Measurements from ENCODE around the gene SETMAR.

The SETMAR gene

GRCh38 chr3:4351164-4351855 lies 48.1 kb downstream of the SETMAR start:
- DNase-seq (ENCODE audit: low spot score): peak; percentile 51

- peak; percentile 22 for DNase-seq (ENCODE audit: low spot score)
Measured at GRCh38 chr3:4351872-4352271, 48.7 kb downstream of the SETMAR start.

DNA sequence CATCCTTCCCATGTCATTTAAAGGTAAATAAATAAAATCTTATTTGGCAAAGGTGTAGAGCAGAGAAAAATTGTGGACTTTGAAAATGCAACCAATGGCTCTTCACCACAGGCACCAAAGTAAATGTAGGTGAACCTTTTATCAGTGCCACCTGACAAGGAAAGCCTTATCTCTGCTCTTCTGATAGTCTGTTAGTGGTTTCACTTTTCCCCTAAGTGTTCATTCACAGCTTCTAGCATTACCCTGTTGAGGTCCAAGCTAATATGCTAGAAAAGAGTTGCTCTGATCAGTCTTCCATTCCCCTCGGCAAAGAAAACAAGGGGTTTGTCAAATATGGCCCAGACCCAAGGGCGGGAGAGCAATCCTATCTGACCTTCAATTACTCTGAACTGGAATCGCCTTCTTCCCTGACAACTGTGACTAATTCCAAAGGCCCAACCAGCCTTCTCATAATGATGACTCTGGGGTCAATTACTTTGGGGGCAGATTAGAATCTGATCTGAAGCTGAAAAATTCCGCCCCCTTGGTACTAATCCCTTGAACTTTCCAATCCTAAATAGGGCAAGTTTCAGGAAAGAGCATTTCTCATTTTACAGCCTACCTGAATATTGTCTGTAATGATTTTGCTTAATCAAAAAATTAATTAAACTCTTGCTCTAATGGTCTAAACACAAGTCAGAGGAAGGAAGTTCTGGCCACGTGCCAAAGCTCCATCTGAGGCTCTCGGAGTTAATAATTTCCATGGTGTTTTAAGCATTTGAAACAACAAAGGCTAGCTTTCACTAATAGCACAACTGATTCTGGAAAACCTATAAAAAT lies 52.4 kb downstream of the SETMAR start:
- no peak for DNase-seq (ENCODE audit: low spot score)

GRCh38 chr3:4356220-4356540 lies 53.0 kb downstream of the SETMAR start:
- DNase-seq (ENCODE audit: low spot score): no peak

DNA sequence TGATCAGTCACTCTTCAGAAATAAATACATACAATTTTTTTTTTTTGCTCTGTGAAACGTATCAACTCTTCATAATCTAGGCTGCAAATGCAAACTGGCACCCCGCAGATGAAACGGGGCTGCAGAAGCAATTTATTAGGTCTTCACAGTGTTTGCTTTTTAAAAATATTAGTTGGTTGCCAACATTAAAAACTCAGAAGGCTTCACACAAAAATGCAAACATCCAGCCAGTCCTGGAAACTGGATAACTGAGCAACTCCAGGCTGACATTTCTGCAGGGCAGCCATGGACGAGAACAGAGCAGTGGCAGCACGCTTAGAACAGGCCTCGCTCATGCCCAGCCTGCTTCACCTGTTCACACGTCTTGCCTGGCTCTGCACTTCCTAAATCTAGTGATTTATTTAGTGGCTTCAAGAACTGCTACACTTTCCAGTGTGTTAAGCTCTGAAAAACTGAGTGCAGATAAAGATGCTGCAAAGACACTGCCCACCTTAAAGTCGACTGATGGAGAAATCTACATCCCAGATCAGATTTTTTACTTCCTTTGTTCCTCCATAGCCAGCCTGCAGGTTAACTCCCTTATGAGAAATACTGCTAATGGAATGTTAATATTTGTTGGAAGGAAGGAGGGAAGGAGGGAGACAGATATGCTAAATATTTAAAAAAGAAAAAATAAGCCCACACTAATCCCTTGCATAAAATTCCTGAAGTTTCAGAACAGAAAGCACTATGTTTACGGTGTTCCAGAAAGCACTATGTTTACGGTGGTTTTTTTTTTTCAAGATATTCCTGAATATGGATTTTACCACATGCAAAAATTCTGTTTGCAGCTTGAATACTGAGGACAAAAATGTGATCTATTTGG lies 53.6 kb downstream of the SETMAR start:
- DNase-seq (ENCODE audit: low spot score): no peak

DNA sequence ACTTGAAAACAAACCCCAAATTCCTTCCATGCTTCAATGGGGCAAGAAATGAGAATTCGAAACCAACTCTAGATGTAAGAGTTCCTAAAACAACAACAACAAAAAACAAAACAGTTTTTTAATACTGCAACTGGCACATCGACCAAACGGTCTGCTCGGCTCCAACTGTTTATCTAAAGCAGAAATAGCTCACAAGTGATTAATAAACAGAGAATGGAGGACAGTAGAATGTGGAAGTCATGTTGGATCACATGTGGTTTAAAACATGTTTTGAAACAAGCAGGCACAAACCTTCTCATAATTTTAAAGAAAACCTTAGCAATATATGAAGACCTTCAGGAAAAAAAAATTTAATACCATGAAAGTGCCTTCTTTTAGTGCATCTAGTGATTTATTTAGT lies 55.1 kb downstream of the SETMAR start:
- DNase-seq (ENCODE audit: low spot score): no peak

DNA sequence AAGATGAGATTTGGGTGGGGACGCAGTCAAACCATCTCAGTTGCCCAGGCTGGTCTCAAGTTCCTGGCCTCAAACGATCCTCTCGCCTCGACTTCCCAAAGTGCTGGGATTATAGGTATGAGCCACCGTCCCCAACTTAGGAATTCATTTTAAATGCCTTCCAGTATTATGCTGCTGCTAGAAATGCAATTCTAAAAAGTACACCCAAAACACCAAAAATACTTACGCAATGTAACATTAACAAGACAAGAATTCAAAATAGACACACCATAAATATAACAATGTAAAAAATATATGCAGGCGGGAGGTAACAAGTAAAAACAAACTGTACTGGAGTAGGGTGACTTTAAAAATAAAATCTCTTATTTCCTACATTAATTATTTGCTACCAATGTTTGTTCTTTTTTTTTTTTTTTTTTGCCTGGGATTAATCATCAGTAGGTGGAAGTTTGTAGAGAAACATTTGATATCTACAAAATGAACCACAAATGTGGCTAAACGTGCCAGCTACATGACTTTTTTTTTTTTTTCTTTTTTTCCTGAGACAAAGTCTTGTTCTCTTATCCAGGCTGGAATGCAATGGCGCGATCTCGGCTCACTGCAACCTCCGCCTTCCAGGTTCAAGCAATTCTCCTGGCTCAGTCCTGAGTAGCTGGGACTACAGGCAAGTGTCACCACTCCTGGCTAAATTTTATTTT lies 56.8 kb downstream of the SETMAR start:
- DNase-seq (ENCODE audit: low spot score): no peak

DNA sequence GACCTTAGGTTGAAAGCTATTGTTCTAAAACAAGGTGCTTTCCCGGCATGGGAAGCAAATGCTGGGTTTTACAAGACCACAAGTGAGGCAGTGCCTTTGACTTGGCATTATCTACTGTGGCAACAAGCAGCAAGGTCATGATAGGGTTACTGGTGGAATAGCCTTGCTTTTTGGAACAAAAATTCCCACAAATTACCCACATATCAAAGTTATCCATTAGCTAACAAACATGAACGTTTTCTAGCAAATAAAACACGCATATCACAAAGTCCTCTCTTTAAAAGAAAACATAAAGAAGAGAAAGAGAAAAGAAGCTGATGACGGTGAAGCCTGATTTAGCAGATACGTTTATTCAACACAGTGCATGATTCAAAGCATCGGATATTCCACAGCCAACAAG lies 57.6 kb downstream of the SETMAR start:
- no peak for DNase-seq (ENCODE audit: low spot score)

DNA sequence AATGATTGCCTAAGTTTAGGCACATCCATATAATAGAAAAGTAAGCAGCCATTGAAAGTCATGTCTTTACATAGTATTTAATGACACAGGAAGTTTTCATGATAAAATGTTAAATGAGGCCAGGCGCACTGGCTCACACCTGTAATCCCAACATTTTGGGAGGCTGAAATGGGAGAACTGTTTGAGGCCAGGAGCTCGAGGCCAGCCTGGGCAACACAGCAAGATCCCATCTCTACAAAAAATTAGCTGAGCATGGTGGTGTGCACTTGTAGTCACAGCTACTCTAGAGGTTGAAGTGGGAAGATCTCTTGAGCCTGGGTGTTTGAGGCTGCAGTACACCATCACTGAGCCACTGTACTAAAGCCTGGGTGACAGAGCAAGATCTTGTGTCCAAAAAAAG lies 59.4 kb downstream of the SETMAR start:
- DNase-seq (ENCODE audit: low spot score): no peak

Data from AG20443 (cell line).